ENCODE measurements around the gene KCNJ10. TPM values are rescaled to one million over a fixed set of nuclear protein-coding genes. Genes with fewer than 3 reads are reported as not detected.

The KCNJ10 gene
- total RNA-seq, 2 experiments from 2014 or later = 0.29 TPM; not detected in 1

- DNase-seq (ENCODE audit: low spot score) = peak; percentile 81
- BruUV-seq (replicated peaks) = no TSS peak
- Histone ChIP-seq H3K9me3 (ENCODE audit: low read length) (no peaks in the 10 kb centered on the region), H3K4me1 (ENCODE audit: insufficient read depth, low read length, poor library complexity, severe bottlenecking) (peaks cover 4% of the 10 kb centered on the region), H3K9me2 (ENCODE audit: insufficient read depth, low read length) (no peaks in the 10 kb centered on the region), H3K79me2 (ENCODE audit: insufficient read depth, low read depth, low read length) (no peaks in the 10 kb centered on the region), H3K36me3 (ENCODE audit: insufficient read depth, low read length) (no peaks in the 10 kb centered on the region), H3K4me2 (ENCODE audit: low read length) (no peak overlapping the region), H2AFZ (ENCODE audit: low read length) (peak overlapping the region; percentile 49; the same call in 1 of the 2 replicates), H4K20me1 (ENCODE audit: insufficient read depth, low read length) (no peaks in the 10 kb centered on the region), H3K27ac (ENCODE audit: low read depth, low read length, poor library complexity, severe bottlenecking) (no peak overlapping the region), H3K4me3 (ENCODE audit: low read depth, low read length, poor library complexity, severe bottlenecking) (no peak overlapping the region)
- POLR2A ChIA-PET = interaction anchor here (0.6 kb wide), 1 partner anchor 32 kb away, joined by 4 read pairs; no protein-coding TSS in a partner anchor
- TF ChIP-seq EZH2phosphoT487 (IDR thresholded peaks at IDR 0.05; ENCODE audit: borderline replicate concordance, low read depth, low read length) (no peak), CTCF (conservative IDR thresholded peaks at IDR 0.05; ENCODE audit: low read length) (peak; percentile 81)
- CTCF ChIA-PET (ENCODE audit: unreplicated experiment) = interaction anchor here (0.5 kb wide), 1 partner anchor 13 kb away, joined by 5 read pairs; no protein-coding TSS in a partner anchor
- intact Hi-C loops (cut with micrococcal nuclease; ENCODE audit: unreplicated experiment) = no loop called here
These were observed 39.1 kb upstream of the KCNJ10 start for GRCh38 chr1:160108888-160109662.

- H3K27ac ChIP-seq (ENCODE audit: low read depth, low read length, poor library complexity, severe bottlenecking) = no peak overlapping the region
- POLR2A ChIA-PET = interaction anchor here (0.9 kb wide), 1 partner anchor 178 kb away, joined by 4 read pairs; the partner anchor contains the start of gene PEX19
- no peak overlapping the region for H3K4me3 ChIP-seq (ENCODE audit: low read depth, low read length, poor library complexity, severe bottlenecking)
- DNase-seq (ENCODE audit: low spot score) = no peak
- no peaks in the 10 kb centered on the region for H3K9me2 ChIP-seq (ENCODE audit: insufficient read depth, low read length)
- H2AFZ ChIP-seq (ENCODE audit: low read length) = no peak overlapping the region
- intact Hi-C loops (cut with micrococcal nuclease; ENCODE audit: unreplicated experiment) = no loop called here
- no peaks in the 10 kb centered on the region for H3K9me3 ChIP-seq (ENCODE audit: low read length)
- CTCF ChIA-PET (ENCODE audit: unreplicated experiment) = interaction anchor here (0.5 to 0.8 kb wide), 2 partner anchors 22 to 499 kb away, joined by 3 read pairs; no protein-coding TSS in a partner anchor
- H4K20me1 ChIP-seq (ENCODE audit: insufficient read depth, low read length) = no peaks in the 10 kb centered on the region
- no peaks in the 10 kb centered on the region for H3K36me3 ChIP-seq (ENCODE audit: insufficient read depth, low read length)
- H3K4me1 ChIP-seq (ENCODE audit: insufficient read depth, low read length, poor library complexity, severe bottlenecking) = peaks cover 4% of the 10 kb centered on the region
- BruUV-seq (replicated peaks) = no TSS peak
- H3K79me2 ChIP-seq (ENCODE audit: insufficient read depth, low read depth, low read length) = no peaks in the 10 kb centered on the region
- TF ChIP-seq EZH2phosphoT487 (IDR thresholded peaks at IDR 0.05; ENCODE audit: borderline replicate concordance, low read depth, low read length) = no peak
- no peak for TF ChIP-seq CTCF (conservative IDR thresholded peaks at IDR 0.05; ENCODE audit: low read length)
- no peak overlapping the region for H3K4me2 ChIP-seq (ENCODE audit: low read length)
These were observed 37.6 kb upstream of the KCNJ10 start for GRCh38 chr1:160107512-160107911.

- no peak for DNase-seq (ENCODE audit: low spot score)
- H3K4me3 ChIP-seq (ENCODE audit: low read depth, low read length, poor library complexity, severe bottlenecking) = no peak overlapping the region
- no TSS peak for BruUV-seq (replicated peaks)
- H3K36me3 ChIP-seq (ENCODE audit: insufficient read depth, low read length) = no peaks in the 10 kb centered on the region
- TF ChIP-seq CTCF (conservative IDR thresholded peaks at IDR 0.05; ENCODE audit: low read length) = no peak
- TF ChIP-seq EZH2phosphoT487 (IDR thresholded peaks at IDR 0.05; ENCODE audit: borderline replicate concordance, low read depth, low read length) = no peak
- no peaks in the 10 kb centered on the region for H3K9me3 ChIP-seq (ENCODE audit: low read length)
- H2AFZ ChIP-seq (ENCODE audit: low read length) = no peak overlapping the region
- H3K79me2 ChIP-seq (ENCODE audit: insufficient read depth, low read depth, low read length) = no peaks in the 10 kb centered on the region
- intact Hi-C loops (cut with micrococcal nuclease; ENCODE audit: unreplicated experiment) = no loop called here
- H3K4me2 ChIP-seq (ENCODE audit: low read length) = no peak overlapping the region
- POLR2A ChIA-PET = interaction anchor here (0.7 to 0.8 kb wide), 2 partner anchors 39 to 93 kb away, joined by 3 to 5 read pairs; no protein-coding TSS in a partner anchor
- peaks cover 17% of the 10 kb centered on the region for H3K4me1 ChIP-seq (ENCODE audit: insufficient read depth, low read length, poor library complexity, severe bottlenecking)
- no peaks in the 10 kb centered on the region for H4K20me1 ChIP-seq (ENCODE audit: insufficient read depth, low read length)
- no peaks in the 10 kb centered on the region for H3K9me2 ChIP-seq (ENCODE audit: insufficient read depth, low read length)
- CTCF ChIA-PET (ENCODE audit: unreplicated experiment) = interaction anchor here (0.9 to 2.2 kb wide), 2 partner anchors 156 to 186 kb away, joined by 4 to 8 read pairs; no protein-coding TSS in a partner anchor
- no peak overlapping the region for H3K27ac ChIP-seq (ENCODE audit: low read depth, low read length, poor library complexity, severe bottlenecking)
These were observed 35.2 kb upstream of the KCNJ10 start for GRCh38 chr1:160105155-160105554.
